ENCODE measurements around the gene GRHL1.

GRCh38 chr2:10004401-10004800 is 52.9 kb downstream of the GRHL1 start:
- TF ChIP-seq CTCF (IDR thresholded peaks at IDR 0.05) (no peak), ZFX (IDR thresholded peaks at IDR 0.05; ENCODE audit: borderline replicate concordance) (no peak)
